ENCODE results near the gene BCAS3.

Gene BCAS3

DNA sequence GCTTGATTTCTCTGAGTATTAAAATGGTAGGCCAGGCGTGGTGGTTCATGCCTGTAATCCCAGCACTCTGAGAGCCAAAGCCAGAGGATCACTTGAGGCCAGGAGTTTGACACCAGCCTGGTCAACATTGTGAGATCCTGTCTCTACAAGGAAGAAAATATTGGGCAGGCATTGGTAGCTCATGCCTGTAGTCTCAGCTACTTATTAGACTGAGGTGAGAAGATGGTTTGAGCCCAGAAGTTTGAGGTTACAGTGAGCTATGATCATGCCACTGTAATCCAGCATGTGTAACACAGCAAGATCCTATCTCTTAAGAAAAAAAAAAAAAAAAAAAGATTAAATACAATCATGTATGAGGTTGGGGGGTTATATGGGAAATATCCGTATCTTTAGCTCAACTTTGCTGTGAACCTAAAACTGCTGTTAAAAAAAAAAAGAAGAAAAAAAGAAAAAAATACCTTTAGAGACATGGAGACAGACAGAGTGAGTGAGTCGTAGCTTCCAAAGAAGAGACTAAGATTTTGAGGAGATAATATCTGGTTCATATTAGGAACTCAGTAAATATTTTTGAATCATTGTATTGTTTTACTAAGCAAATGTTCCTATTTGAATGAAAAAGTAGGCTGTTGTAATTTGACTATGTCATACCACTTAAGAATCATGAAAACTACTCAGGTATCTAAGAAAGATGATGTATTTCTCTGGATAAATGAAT lies 396.3 kb downstream of the BCAS3 start:
- no peaks in the 10 kb centered on the region for H3K4me1 ChIP-seq (ENCODE audit: control insufficient read depth, insufficient read depth, low read depth, low read length)
- no peak overlapping the region for H2BK120ac ChIP-seq (ENCODE audit: low read depth, low read length)
- H3K9ac ChIP-seq (ENCODE audit: low read length): no peak overlapping the region
- no peak overlapping the region for H2BK12ac ChIP-seq (ENCODE audit: low read length in 2 of 2)
- 100% methylated on average over 2 of the region's 3 CpGs for WGBS
- peaks cover 0 to 3% of the 10 kb centered on the region in 2 experiments for H3K36me3 ChIP-seq (ENCODE audit: control insufficient read depth in 1 of 2, insufficient read depth in 2 of 2, low read depth in 1 of 2, low read length in 2 of 2)
- no peak overlapping the region for H3K14ac ChIP-seq (ENCODE audit: low read length in 2 of 2)
- no peak overlapping the region for H3K23ac ChIP-seq (ENCODE audit: low read length in 2 of 2)
- no peak overlapping the region for H2AK5ac ChIP-seq (ENCODE audit: low read length, severe bottlenecking)
- no peak overlapping the region for H2BK15ac ChIP-seq (ENCODE audit: low read depth, poor library complexity, severe bottlenecking)
- DNase-seq: no peak
- H3K79me1 ChIP-seq (replicated peaks; ENCODE audit: low read length, poor library complexity, severe bottlenecking): no peaks in the 10 kb centered on the region
- no peak overlapping the region for H3K4me3 ChIP-seq (ENCODE audit: insufficient read depth in 1 of 2, low read depth in 1 of 2, low read length in 2 of 2)
- no peak overlapping the region for H3K4me2 ChIP-seq (ENCODE audit: low read length, poor library complexity, severe bottlenecking)
- no peak overlapping the region for H4K8ac ChIP-seq (ENCODE audit: low read length)
- H2BK5ac ChIP-seq (ENCODE audit: low read depth, low read length, poor library complexity, severe bottlenecking): no peak overlapping the region
- no peak overlapping the region for H3K18ac ChIP-seq (ENCODE audit: low read depth in 1 of 2, low read length in 2 of 2)
- H3K27me3 ChIP-seq (ENCODE audit: control insufficient read depth in 1 of 2, insufficient read depth in 1 of 2, low read length in 2 of 2): no peaks in the 10 kb centered on the region
- H2AFZ ChIP-seq (ENCODE audit: low read depth, low read length): no peak overlapping the region
- no peak overlapping the region for H4K91ac ChIP-seq (ENCODE audit: low read length)
- no peak overlapping the region for H3K4ac ChIP-seq (ENCODE audit: low read depth in 1 of 2, low read length in 2 of 2)
- no peaks in the 10 kb centered on the region for H3K9me3 ChIP-seq (ENCODE audit: control insufficient read depth, low read length)
- no peak overlapping the region for H3K27ac ChIP-seq (ENCODE audit: low read length, poor library complexity, severe bottlenecking)

DNA sequence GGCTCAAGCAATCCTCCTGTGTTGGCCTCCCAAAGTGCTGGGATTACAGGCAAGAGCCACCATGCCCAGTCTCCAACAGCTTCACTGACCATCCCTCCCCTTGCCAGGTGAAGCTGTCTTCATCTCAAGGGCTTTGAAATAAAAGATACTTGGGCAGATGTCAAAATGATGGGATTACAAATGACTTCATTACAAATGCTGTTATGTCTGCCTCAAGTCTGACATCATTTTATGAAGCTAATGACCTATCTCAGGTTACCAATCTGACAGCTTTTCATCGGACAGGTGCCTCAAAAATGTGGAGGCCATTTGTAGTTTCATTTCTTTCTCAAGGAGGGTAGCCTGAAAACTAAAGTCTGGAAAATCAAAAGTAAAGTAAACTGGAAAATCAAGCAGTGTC lies 398.3 kb downstream of the BCAS3 start:
- no peaks in the 10 kb centered on the region for H3K79me1 ChIP-seq (replicated peaks; ENCODE audit: low read length, poor library complexity, severe bottlenecking)
- no peak overlapping the region for H3K18ac ChIP-seq (ENCODE audit: low read depth in 1 of 2, low read length in 2 of 2)
- H3K36me3 ChIP-seq (ENCODE audit: control insufficient read depth in 1 of 2, insufficient read depth in 2 of 2, low read depth in 1 of 2, low read length in 2 of 2): peaks cover 0 to 3% of the 10 kb centered on the region in 2 experiments
- H3K14ac ChIP-seq (ENCODE audit: low read length in 2 of 2): no peak overlapping the region
- H2AFZ ChIP-seq (ENCODE audit: low read depth, low read length): no peak overlapping the region
- H4K91ac ChIP-seq (ENCODE audit: low read length): no peak overlapping the region
- no peak overlapping the region for H3K9ac ChIP-seq (ENCODE audit: low read length)
- H3K23ac ChIP-seq (ENCODE audit: low read length in 2 of 2): no peak overlapping the region
- no peak overlapping the region for H2BK120ac ChIP-seq (ENCODE audit: low read depth, low read length)
- H2AK5ac ChIP-seq (ENCODE audit: low read length, severe bottlenecking): no peak overlapping the region
- WGBS: no CpG with 5 or more reads among the region's 1 CpG
- H3K4me2 ChIP-seq (ENCODE audit: low read length, poor library complexity, severe bottlenecking): no peak overlapping the region
- no peak overlapping the region for H4K8ac ChIP-seq (ENCODE audit: low read length)
- no peak overlapping the region for H2BK5ac ChIP-seq (ENCODE audit: low read depth, low read length, poor library complexity, severe bottlenecking)
- H3K9me3 ChIP-seq (ENCODE audit: control insufficient read depth, low read length): no peaks in the 10 kb centered on the region
- H3K4ac ChIP-seq (ENCODE audit: low read depth in 1 of 2, low read length in 2 of 2): no peak overlapping the region
- no peaks in the 10 kb centered on the region for H3K27me3 ChIP-seq (ENCODE audit: control insufficient read depth in 1 of 2, insufficient read depth in 1 of 2, low read length in 2 of 2)
- H2BK12ac ChIP-seq (ENCODE audit: low read length in 2 of 2): no peak overlapping the region
- no peak overlapping the region for H3K4me3 ChIP-seq (ENCODE audit: insufficient read depth in 1 of 2, low read depth in 1 of 2, low read length in 2 of 2)
- H2BK15ac ChIP-seq (ENCODE audit: low read depth, poor library complexity, severe bottlenecking): no peak overlapping the region
- H3K4me1 ChIP-seq (ENCODE audit: control insufficient read depth, insufficient read depth, low read depth, low read length): no peaks in the 10 kb centered on the region
- no peak overlapping the region for H3K27ac ChIP-seq (ENCODE audit: low read length, poor library complexity, severe bottlenecking)
- DNase-seq: no peak

DNA sequence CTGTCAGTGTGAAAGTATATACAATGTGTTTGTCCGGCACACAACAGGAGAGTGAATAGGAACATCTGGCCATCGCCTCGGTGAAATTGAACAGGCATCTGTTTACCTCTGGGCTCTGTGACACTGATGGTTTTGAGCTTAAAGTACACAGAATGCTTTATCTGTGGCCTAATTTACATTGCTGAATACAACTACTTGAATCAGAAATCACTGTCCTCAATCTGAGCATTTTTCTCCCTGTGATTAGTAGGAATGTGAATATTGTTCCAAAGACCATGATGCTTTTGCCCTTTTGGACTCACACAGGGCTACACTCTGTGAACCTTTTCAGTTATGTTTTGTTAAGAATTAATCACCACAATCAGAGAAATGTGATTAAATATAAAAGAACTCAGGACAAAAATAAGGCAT lies 399.0 kb downstream of the BCAS3 start:
- Histone ChIP-seq H4K8ac (ENCODE audit: low read length) (no peak overlapping the region), H3K18ac (ENCODE audit: low read depth in 1 of 2, low read length in 2 of 2) (no peak overlapping the region), H3K14ac (ENCODE audit: low read length in 2 of 2) (no peak overlapping the region), H3K4me3 (ENCODE audit: insufficient read depth in 1 of 2, low read depth in 1 of 2, low read length in 2 of 2) (no peak overlapping the region), H2AFZ (ENCODE audit: low read depth, low read length) (no peak overlapping the region), H3K4me1 (ENCODE audit: control insufficient read depth, insufficient read depth, low read depth, low read length) (no peaks in the 10 kb centered on the region), H3K27ac (ENCODE audit: low read length, poor library complexity, severe bottlenecking) (no peak overlapping the region), H3K9me3 (ENCODE audit: control insufficient read depth, low read length) (no peaks in the 10 kb centered on the region), H3K9ac (ENCODE audit: low read length) (no peak overlapping the region), H3K23ac (ENCODE audit: low read length in 2 of 2) (no peak overlapping the region), H4K91ac (ENCODE audit: low read length) (no peak overlapping the region), H2BK5ac (ENCODE audit: low read depth, low read length, poor library complexity, severe bottlenecking) (no peak overlapping the region), H2BK15ac (ENCODE audit: low read depth, poor library complexity, severe bottlenecking) (no peak overlapping the region), H3K27me3 (ENCODE audit: control insufficient read depth in 1 of 2, insufficient read depth in 1 of 2, low read length in 2 of 2) (no peaks in the 10 kb centered on the region), H3K4ac (ENCODE audit: low read depth in 1 of 2, low read length in 2 of 2) (no peak overlapping the region), H2BK12ac (ENCODE audit: low read length in 2 of 2) (peak overlapping the region in 1 of 2 experiments; percentile 39), H3K36me3 (ENCODE audit: control insufficient read depth in 1 of 2, insufficient read depth in 2 of 2, low read depth in 1 of 2, low read length in 2 of 2) (peaks cover 0 to 3% of the 10 kb centered on the region in 2 experiments), H3K4me2 (ENCODE audit: low read length, poor library complexity, severe bottlenecking) (no peak overlapping the region), H3K79me1 (replicated peaks; ENCODE audit: low read length, poor library complexity, severe bottlenecking) (no peaks in the 10 kb centered on the region), H2AK5ac (ENCODE audit: low read length, severe bottlenecking) (no peak overlapping the region), H2BK120ac (ENCODE audit: low read depth, low read length) (no peak overlapping the region)
- peak; percentile 6 for DNase-seq
- 43% methylated on average over 3 of the region's 3 CpGs for WGBS

DNA sequence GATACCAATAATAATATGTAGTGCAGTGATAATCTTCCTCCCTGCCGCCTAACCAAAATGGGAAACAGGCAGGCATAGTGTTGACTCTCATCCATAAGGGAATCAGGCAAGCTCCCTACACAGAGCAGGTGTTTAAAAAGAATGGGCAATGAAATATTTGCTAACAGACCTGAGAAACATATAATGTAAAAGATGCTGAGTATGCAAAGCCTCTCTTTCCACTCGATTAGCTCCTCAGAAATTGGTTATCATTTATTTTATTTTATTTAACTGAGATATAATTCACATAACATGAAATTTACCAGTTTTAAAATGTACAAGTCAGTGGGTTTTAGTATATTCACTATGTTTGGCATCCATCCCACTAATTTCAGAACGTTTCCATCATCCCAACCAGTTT lies 404.3 kb downstream of the BCAS3 start:
- no peak for DNase-seq
- no peak overlapping the region for H2BK12ac ChIP-seq (ENCODE audit: low read length in 2 of 2)
- no peak overlapping the region for H4K91ac ChIP-seq (ENCODE audit: low read length)

More for the DNA sequence above, 404.3 kb downstream of the BCAS3 start:
- H4K8ac ChIP-seq (ENCODE audit: low read length): no peak overlapping the region
- no peak overlapping the region for H3K4me2 ChIP-seq (ENCODE audit: low read length, poor library complexity, severe bottlenecking)
- no peak overlapping the region for H3K14ac ChIP-seq (ENCODE audit: low read length in 2 of 2)
- no peak overlapping the region for H2BK5ac ChIP-seq (ENCODE audit: low read depth, low read length, poor library complexity, severe bottlenecking)
- no peak overlapping the region for H2BK120ac ChIP-seq (ENCODE audit: low read depth, low read length)
- no peak overlapping the region for H3K9ac ChIP-seq (ENCODE audit: low read length)
- no peak overlapping the region for H3K4ac ChIP-seq (ENCODE audit: low read depth in 1 of 2, low read length in 2 of 2)
- WGBS: 100% methylated on average over 1 of the region's 3 CpGs
- no peak overlapping the region for H2AFZ ChIP-seq (ENCODE audit: low read depth, low read length)
- H2BK15ac ChIP-seq (ENCODE audit: low read depth, poor library complexity, severe bottlenecking): no peak overlapping the region
- no peak overlapping the region for H3K18ac ChIP-seq (ENCODE audit: low read depth in 1 of 2, low read length in 2 of 2)
- no peaks in the 10 kb centered on the region for H3K27me3 ChIP-seq (ENCODE audit: control insufficient read depth in 1 of 2, insufficient read depth in 1 of 2, low read length in 2 of 2)
- H3K23ac ChIP-seq (ENCODE audit: low read length in 2 of 2): no peak overlapping the region
- H3K79me1 ChIP-seq (replicated peaks; ENCODE audit: low read length, poor library complexity, severe bottlenecking): no peaks in the 10 kb centered on the region
- no peak overlapping the region for H3K4me3 ChIP-seq (ENCODE audit: insufficient read depth in 1 of 2, low read depth in 1 of 2, low read length in 2 of 2)
- no peaks in the 10 kb centered on the region for H3K9me3 ChIP-seq (ENCODE audit: control insufficient read depth, low read length)
- peaks cover 0 to 3% of the 10 kb centered on the region in 2 experiments for H3K36me3 ChIP-seq (ENCODE audit: control insufficient read depth in 1 of 2, insufficient read depth in 2 of 2, low read depth in 1 of 2, low read length in 2 of 2)
- no peak overlapping the region for H2AK5ac ChIP-seq (ENCODE audit: low read length, severe bottlenecking)
- no peaks in the 10 kb centered on the region for H3K4me1 ChIP-seq (ENCODE audit: control insufficient read depth, insufficient read depth, low read depth, low read length)
- no peak overlapping the region for H3K27ac ChIP-seq (ENCODE audit: low read length, poor library complexity, severe bottlenecking)

Measured in mesenchymal stem cell (in vitro differentiated cells and primary cell).